GM18499 (cell line): ENCODE results near the gene RHBDF1.
"Not testable (repeated sequence)": the region's sequence is repeated elsewhere in the genome, so short reads cannot be mapped to it uniquely, and the experiment has no call there.

Source experiments
- ATAC-seq: cut with Tn5 transposase; IDR thresholded peaks from one replicate; pipeline ENCODE4 v1.9.1; 2021; ENCODE audit warnings: moderate number of reproducible peaks; ENCODE audit not compliant: insufficient read depth, unreplicated experiment

Gene RHBDF1

GRCh38 chr16:60929-61878, 11.2 kb downstream of the RHBDF1 start:
- ATAC-seq: no peak

DNA sequence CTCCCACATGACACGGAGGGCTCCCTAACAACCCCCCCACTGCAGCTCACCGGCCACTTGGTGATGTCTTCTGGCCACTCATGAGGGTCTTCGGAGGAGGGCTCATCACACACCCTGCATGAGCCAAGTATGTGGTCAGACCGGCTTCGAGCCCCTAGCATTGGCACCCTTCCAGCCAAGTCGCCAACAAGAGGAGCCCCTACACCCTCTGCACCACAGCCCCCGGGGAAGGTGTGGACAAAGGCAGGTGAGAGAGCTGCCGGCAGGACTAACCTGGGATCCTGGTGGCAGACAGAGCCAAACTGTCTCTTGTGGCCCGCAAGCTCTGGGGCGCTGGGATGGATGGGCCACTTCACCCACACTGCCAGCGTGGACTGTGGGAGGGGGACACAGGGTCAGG, 12.3 kb downstream of the RHBDF1 start:
- no peak for ATAC-seq

GRCh38 chr16:59440-60059, 12.9 kb downstream of the RHBDF1 start:
- no peak for ATAC-seq

DNA sequence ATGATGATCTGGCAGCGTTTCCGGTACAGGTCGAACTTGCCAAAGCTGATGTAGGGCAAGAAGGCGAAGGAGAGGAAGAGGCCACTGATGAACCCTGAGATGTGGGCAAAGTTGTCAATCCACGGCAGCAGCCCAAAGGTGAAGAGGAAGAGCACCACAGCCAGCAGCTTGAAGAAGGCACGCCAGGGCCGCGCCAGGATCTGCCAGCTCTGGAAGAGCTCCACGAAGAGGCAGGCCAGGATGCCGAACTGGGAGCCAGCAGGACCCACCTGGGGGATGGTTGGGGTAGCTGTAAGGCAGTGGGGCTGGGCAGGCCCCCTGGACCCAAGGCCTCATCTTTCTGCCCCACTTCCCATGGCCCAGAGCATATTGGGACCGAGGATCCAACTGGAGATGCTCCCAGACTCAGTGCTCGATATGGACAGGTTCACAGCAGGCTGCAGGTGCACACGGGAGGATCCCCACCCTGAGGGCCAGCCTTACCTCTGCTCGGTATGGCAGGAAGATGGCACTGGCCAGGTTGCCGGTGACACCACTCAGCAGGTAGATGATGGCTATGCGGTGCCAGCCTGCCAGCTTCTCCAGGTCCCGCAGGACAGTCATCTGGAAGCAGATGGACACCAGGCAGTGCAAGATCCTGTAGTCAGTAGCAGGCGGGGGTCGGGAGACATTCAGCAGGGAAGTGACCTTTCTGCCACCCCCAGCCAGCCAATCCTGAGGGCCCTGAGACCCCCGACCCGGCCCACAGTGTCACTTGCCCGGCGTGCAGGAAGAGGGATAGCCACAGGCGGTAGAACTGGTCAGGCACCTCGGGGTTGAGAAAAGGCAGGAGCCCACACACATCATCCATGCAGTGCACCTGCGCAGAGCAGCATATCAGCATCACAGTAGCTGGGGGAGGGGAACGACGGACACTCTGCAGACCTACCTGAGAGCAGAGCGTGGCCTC, 13.7 kb downstream of the RHBDF1 start:
- ATAC-seq: no peak

DNA sequence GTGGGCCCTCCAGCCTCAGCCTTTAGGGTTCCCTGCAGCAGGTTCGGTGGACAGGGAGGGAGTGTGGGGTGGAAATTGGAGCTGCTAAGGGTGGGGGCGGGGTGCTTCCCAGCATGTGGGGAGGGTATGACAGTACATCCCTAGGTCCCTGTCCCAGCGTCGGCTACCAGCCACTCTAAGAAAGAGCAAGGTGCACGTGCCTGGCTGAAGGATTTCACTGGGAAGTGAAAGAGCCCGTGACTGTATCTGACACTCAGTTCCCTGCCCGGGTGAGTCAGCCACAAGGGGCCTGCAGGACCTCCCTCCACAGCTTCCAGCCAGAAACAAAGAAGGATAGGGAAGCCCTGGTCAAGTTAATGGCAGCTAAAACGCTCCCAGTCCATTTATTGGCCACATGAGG, 14.7 kb downstream of the RHBDF1 start:
- no peak for ATAC-seq

- no peak for ATAC-seq
Observed at GRCh38 chr16:56231-56927, 16.1 kb downstream of the RHBDF1 start.

- ATAC-seq: no peak
Observed at GRCh38 chr16:55571-56136, 16.8 kb downstream of the RHBDF1 start.

DNA sequence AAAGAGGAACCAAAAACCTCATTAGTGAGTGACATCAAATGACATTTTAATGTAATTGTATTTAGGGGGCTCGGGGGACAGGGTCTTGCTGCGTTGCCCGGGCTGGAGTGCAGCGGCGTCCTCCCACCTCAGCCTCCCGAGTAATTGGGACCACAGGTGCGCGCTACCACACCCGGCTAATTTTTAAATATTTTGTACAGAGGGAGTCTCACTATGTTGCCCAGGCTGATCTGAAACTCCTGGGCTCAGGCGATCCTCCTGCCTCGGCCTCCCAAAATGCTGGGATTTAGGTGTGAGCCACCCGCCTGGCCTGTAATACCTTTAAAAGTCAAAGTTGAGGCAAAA, 18.2 kb downstream of the RHBDF1 start:
- ATAC-seq: no peak

DNA sequence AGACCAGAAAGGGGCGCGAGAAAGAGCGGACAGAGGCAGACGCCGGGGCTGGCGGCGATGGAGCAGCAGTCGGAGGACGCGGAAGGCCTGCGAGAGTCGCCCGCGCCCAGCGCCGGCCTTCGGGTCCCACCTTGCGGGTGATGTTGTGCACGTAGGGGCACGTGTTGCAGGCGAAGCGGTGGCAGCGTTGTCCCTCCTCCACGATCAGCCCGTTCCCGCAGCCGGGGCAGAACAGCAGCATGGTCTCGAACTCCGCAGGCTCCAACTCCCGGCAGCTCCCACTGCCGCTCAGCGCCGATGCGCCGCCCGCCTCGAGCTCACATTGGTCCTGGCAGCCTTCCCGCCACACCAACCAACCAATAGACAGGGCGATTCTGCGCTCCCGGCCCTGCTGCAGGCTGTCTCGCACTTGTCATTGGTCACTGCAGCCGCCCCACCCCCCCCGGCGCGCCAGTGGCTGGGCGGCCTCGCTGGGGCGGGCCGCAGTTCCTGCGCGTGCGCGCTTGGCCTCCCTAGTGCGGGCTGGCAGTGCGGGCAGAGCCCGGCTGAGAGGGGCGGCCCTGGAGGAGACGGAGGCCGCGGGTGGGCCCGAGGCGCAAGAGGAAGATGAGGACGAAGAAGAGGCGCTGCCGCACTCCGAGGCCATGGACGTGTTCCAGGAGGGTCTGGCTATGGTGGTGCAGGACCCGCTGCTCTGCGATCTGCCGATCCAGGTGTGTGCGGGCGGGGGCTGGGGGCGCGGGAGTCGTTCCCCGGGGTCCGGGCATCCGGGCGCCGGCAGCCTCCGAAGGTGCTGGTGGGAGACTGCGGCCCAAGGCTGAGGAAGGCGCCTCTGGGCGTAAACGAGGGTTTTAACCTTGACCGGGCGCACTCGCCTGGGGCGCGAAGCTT, 18.8 kb downstream of the RHBDF1 start, which contains the start of the genes POLR3K and SNRNP25:
POLR3K (minus strand) TSS at position 263 of the 891 bp plus-strand sequence; CDS start at position 241, 22 bp downstream.
SNRNP25 (plus strand) TSS at position 483 of the 891 bp plus-strand sequence; CDS start at position 672, 189 bp downstream.
- peak; percentile 87 for ATAC-seq

GRCh38 chr16:50769-51591, 21.5 kb downstream of the RHBDF1 start:
- no peak for ATAC-seq

- ATAC-seq: no peak
Observed at GRCh38 chr16:47234-47633, 25.2 kb downstream of the RHBDF1 start.

DNA sequence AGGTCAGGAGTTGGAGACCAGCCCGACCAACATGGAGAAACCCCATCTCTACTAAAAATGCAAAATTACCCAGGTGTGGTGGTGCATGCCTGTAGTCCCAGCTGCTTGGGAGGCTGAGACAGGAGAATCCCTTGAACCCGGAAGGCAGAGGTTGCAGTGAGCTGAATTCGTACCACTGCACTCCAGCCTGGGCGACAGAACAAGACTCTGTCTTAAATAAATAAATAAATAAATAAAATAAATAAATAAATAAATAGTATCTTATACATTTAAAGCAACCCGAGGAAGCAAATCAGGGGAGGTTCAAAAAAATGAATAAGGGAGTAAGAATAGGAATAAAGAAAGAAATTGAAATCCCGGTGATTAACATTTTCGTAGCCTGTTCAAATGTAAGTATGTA, 25.9 kb downstream of the RHBDF1 start:
- not testable (repeated sequence) for ATAC-seq

DNA sequence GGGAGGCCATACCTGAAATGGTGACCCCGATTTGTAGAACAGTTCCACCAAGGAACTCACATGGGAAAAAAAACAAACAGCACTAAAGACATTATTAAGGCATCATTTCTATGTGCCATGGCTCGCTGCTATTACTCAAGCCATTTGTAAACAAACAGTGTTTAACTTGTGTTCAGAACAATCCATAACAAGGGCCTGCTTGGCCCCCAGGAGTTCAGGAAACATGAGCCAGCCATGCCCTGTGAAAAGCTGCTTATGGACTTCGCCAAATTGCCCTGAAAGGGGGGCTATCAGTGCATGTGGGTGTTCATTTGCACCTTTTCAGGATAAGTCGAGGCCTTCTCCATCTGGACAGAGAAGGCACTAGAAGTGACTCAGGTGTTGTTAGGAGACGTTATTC, 27.0 kb downstream of the RHBDF1 start:
- no peak for ATAC-seq

GRCh38 chr16:44655-45054, 27.8 kb downstream of the RHBDF1 start:
- no peak for ATAC-seq

- ATAC-seq: no peak
Observed at GRCh38 chr16:43294-43693, 29.1 kb downstream of the RHBDF1 start.

DNA sequence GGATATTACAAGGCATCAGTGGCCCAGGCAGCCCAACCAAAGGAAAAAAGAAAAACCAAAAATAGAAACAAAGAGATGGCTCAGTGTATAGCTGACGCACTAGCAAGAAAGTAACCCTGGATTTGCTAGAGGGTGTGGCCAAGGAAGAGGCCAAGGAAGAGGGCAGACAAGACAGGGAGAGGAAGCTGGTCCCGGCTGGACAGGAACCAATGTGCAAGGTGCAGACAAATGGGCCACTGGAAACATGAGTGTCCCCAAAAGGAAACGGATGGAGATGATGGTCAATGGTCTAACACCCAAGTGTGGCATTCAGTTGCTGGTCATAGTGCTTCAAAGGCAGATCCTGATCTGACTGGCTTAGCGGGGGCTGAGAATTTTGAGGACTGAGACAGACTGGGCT, 29.7 kb downstream of the RHBDF1 start:
- no peak for ATAC-seq

- ATAC-seq: no peak
Observed at GRCh38 chr16:42069-42457, 30.4 kb downstream of the RHBDF1 start.
